Spinal cord (tissue), 10 donors: Measurements from ENCODE around the gene CNGA3. TPM values are rescaled to one million over a fixed set of nuclear protein-coding genes. Genes with fewer than 3 reads are reported as not detected.
A peak's percentile ranks its signal among the peaks of the same experiment; 100 is the strongest.
"Not testable (repeated sequence)": the region's sequence is repeated elsewhere in the genome, so short reads cannot be mapped to it uniquely, and the experiment has no call there.

Experiments
- DNase-seq, 6 donors: peaks; one replicate each; pipeline versions ENCODE4 v3.0.0 to v3.0.0-alpha.2; 2013 to 2015; ENCODE audit warnings: low spot score in 6 of 6, low read depth in 4 of 6
- H3K27ac ChIP-seq: one replicate; pipeline ENCODE4 v1.5.1; 2013; ENCODE audit warnings: low read depth, low read length, control low read depth
- H3K27me3 ChIP-seq: one replicate; pipeline ENCODE4 v1.6.1; 2013; ENCODE audit warnings: low read length; ENCODE audit not compliant: control insufficient read depth, insufficient read depth
- H3K36me3 ChIP-seq: one replicate; pipeline ENCODE4 v1.6.1; 2013; ENCODE audit warnings: low read length; ENCODE audit not compliant: control insufficient read depth, insufficient read depth
- H3K4me1 ChIP-seq: one replicate; pipeline ENCODE4 v1.6.1; 2013; ENCODE audit warnings: low read length; ENCODE audit not compliant: control insufficient read depth, insufficient read depth
- H3K4me3 ChIP-seq: one replicate; pipeline ENCODE4 v1.5.1; 2013; ENCODE audit warnings: low read depth, low read length, control low read depth
- H3K9me3 ChIP-seq: one replicate; pipeline ENCODE4 v1.6.1; 2013; ENCODE audit warnings: low read length; ENCODE audit not compliant: control insufficient read depth, insufficient read depth
- WGBS: methylation state at CpG from one replicate; pipeline ENCODE4 v1.1.5; 2013; ENCODE audit warnings: missing lambda C conversion rate; ENCODE audit not compliant: insufficient coverage; 5-methylcytosine and 5-hydroxymethylcytosine counted together
- polyA plus RNA-seq, 2 donors: library from polyadenylated mRNA; unstranded; fragments of 120-200 nt; gene quantifications; one replicate each; pipeline ENCODE4 v1.2.1, GENCODE V29; 2013; ENCODE audit not compliant: insufficient read length in 2 of 2
- total RNA-seq, 2 donors: library from RNA; depleted of rRNA in 1 of 2; stranded (reverse); fragments of 120-200 nt in 1 of 2; fragments of >200 nt in 1 of 2; gene quantifications; one replicate each; pipeline versions ENCODE4 v1.2.3 to v1.2.4, GENCODE V29; 2013 to 2014
- donor health status: healthy.

Gene CNGA3
- total and polyA plus RNA-seq, 4 donors: 4.9 to 15.2 (median 7.3) TPM

DNA sequence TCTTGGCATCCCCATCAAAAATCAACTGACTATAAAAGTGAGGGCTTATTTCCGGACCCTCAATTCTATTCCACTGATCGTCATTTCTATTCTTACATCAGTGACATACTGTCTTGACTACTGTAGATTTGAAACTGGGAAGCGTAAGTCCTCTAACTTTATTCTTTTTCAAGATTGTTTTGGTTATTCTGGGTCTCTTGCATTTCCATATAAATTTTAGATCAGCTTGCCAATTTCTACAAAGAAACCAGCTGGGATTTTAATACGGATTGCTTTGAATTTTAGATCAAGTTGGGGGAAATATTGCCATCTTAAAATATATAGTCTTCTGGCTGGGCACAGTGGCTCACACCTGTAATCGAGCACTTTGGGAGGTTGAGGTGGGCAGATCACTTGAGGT, 80.5 kb downstream of the CNGA3 start:
- H3K27me3 ChIP-seq: no peaks in the 10 kb centered on the region
- no peaks in the 10 kb centered on the region for H3K9me3 ChIP-seq
- no CpG with 5 or more reads among the region's 5 CpGs for WGBS
- DNase-seq: peak in 1 of 6 donors; percentile 61
- no peak overlapping the region for H3K27ac ChIP-seq
- H3K4me3 ChIP-seq: no peak overlapping the region
- no peaks in the 10 kb centered on the region for H3K36me3 ChIP-seq
- no peaks in the 10 kb centered on the region for H3K4me1 ChIP-seq

DNA sequence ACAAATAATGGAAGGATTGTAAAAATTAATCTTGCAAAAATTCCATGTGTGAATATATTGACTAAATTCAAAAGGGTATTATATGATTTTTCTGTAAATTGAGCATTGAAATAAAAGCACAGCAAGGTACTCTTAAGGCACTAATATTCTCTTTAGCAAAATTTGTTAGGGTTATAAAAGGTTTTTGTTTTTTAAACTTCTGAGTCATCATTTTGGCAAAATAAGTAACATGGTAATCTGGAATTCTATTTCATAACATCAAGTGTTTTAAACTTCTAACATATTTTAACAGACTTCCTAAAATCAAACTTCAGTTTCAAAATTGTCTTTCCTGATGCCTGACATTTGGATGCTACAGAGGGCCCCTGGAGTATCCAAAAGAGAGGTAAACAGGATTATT, 85.9 kb downstream of the CNGA3 start:
- H3K27me3 ChIP-seq: no peaks in the 10 kb centered on the region
- H3K4me1 ChIP-seq: no peaks in the 10 kb centered on the region
- H3K27ac ChIP-seq: no peak overlapping the region
- H3K4me3 ChIP-seq: no peak overlapping the region
- no peaks in the 10 kb centered on the region for H3K9me3 ChIP-seq
- H3K36me3 ChIP-seq: no peaks in the 10 kb centered on the region
- DNase-seq: no peak

DNA sequence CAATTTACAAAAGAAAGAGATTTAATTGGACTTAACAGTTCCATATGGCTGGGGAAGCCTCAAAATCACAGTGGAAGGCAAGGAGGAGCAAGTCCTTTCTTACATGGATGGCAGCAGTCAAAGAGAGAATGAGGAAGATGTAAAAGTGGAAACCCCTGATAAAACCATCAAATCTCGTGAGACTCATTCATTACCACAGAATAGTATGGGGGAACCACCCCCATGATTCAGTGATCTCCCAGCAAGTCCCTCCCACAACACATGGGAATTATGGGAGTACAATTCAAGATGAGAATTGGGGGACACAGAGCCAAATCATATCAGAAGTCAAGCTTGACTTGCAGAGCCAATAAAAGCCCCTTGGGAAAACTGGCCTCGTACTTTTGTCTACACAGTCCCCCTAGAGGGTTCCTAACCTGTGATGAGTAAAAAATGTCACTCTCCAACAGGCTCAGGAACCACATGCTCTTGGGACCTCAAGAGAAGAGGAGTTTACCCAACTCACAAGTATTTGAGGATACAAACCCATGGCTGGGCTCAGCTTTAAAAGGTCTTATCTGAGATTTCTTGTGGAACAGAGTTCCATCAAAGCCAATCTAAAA, 87.2 kb downstream of the CNGA3 start:
- Histone ChIP-seq H3K27me3 (no peaks in the 10 kb centered on the region), H3K27ac (no peak overlapping the region), H3K9me3 (no peaks in the 10 kb centered on the region), H3K4me1 (no peaks in the 10 kb centered on the region), H3K4me3 (no peak overlapping the region), H3K36me3 (no peaks in the 10 kb centered on the region)
- WGBS: no CpG with 5 or more reads among the region's 2 CpGs
- no peak for DNase-seq

DNA sequence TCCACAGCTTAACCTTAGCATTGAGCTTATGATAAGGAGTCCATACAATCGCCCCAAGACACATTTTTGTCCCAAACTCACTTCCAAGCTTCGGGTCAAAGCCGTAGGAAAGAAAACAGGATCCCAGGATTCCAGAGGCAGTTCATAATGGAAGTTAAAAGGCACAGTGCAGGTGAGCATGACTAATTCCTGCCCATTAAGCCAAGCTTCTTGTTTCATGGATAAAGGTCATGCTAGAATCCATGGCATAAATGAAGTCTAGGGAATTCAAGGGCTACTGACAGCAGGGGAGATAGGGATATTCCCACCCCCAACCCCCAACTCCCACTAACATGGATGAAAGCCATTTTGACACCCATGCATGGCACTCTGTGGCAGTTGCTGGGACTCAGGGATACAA, 88.2 kb downstream of the CNGA3 start:
- no peak for DNase-seq
- Histone ChIP-seq H3K36me3 (no peaks in the 10 kb centered on the region), H3K9me3 (no peaks in the 10 kb centered on the region), H3K4me1 (no peaks in the 10 kb centered on the region), H3K4me3 (no peak overlapping the region), H3K27me3 (no peaks in the 10 kb centered on the region), H3K27ac (no peak overlapping the region)
- whole genome bisulfite sequencing: no CpG with 5 or more reads among the region's 3 CpGs

- H3K4me1 ChIP-seq, H3K9me3 ChIP-seq, H3K36me3 ChIP-seq, H3K27ac ChIP-seq, H3K27me3 ChIP-seq, H3K4me3 ChIP-seq, DNase-seq: not testable (repeated sequence)
- WGBS: 83% methylated on average over 3 of the region's 4 CpGs
Observed at GRCh38 chr2:98435670-98436069, 89.4 kb downstream of the CNGA3 start.

GRCh38 chr2:98436734-98437133, 90.5 kb downstream of the CNGA3 start:
- H3K4me3 ChIP-seq: no peak overlapping the region
- no peaks in the 10 kb centered on the region for H3K36me3 ChIP-seq
- no peaks in the 10 kb centered on the region for H3K27me3 ChIP-seq
- no peak overlapping the region for H3K27ac ChIP-seq
- WGBS: no CpG with 5 or more reads among the region's 4 CpGs
- no peak for DNase-seq
- no peaks in the 10 kb centered on the region for H3K9me3 ChIP-seq
- H3K4me1 ChIP-seq: no peaks in the 10 kb centered on the region

- H3K36me3 ChIP-seq: no peaks in the 10 kb centered on the region
- H3K4me1 ChIP-seq: no peaks in the 10 kb centered on the region
- no peak overlapping the region for H3K4me3 ChIP-seq
- no peak for DNase-seq
- H3K27me3 ChIP-seq: no peaks in the 10 kb centered on the region
- WGBS: no CpG with 5 or more reads among the region's 1 CpG
- H3K27ac ChIP-seq: no peak overlapping the region
- H3K9me3 ChIP-seq: no peaks in the 10 kb centered on the region
Observed at GRCh38 chr2:98438190-98439133, 92.2 kb downstream of the CNGA3 start.

DNA sequence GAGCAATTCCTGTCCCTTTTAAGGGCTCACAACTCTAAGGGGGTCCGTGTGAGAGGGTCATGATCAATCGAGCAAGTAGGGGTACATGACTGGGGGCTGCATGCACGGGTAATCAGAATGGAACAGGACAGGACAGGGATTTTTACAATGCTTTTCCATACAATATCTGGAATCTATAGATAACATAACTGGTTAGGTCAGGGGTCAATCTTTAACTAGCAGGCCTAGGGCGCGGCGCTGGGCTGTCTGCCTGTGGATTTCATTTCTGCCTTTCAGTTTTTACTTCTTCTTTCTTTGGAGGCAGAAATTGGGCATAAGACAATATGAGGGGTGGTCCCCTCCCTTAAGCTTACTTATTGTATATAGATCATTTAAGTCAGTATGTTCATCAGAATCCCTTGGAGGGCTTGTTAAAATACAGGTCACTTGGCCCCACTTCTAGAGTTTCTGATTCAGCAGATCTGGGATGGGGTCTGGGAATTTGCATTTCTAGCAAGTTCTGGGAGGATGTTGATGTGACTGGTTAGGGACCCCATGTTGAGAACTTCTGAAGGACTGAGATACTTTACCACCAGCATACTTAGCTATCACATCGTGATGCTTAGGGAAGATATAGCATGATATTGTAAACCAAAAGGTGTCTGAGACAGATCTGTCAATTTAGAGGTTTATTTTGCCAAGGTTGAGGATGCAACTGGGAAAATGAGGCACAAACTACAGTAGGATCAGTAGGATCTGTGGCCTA, 95.6 kb downstream of the CNGA3 start:
- peaks cover 10% of the 10 kb centered on the region for H3K4me1 ChIP-seq
- H3K27ac ChIP-seq: no peak overlapping the region
- no peaks in the 10 kb centered on the region for H3K27me3 ChIP-seq
- H3K4me3 ChIP-seq: no peak overlapping the region
- no peaks in the 10 kb centered on the region for H3K36me3 ChIP-seq
- no peak for DNase-seq
- 80% methylated on average over 2 of the region's 7 CpGs for WGBS
- no peaks in the 10 kb centered on the region for H3K9me3 ChIP-seq

GRCh38 chr2:98442488-98442887, 96.2 kb downstream of the CNGA3 start:
- WGBS: 90% methylated on average over 2 of the region's 4 CpGs
- Histone ChIP-seq H3K27me3 (no peaks in the 10 kb centered on the region), H3K9me3 (no peaks in the 10 kb centered on the region), H3K27ac (no peak overlapping the region), H3K4me1 (peaks cover 12% of the 10 kb centered on the region), H3K4me3 (no peak overlapping the region), H3K36me3 (no peaks in the 10 kb centered on the region)
- DNase-seq: no peak
